ENCODE results near the gene DPYSL3.

DNA sequence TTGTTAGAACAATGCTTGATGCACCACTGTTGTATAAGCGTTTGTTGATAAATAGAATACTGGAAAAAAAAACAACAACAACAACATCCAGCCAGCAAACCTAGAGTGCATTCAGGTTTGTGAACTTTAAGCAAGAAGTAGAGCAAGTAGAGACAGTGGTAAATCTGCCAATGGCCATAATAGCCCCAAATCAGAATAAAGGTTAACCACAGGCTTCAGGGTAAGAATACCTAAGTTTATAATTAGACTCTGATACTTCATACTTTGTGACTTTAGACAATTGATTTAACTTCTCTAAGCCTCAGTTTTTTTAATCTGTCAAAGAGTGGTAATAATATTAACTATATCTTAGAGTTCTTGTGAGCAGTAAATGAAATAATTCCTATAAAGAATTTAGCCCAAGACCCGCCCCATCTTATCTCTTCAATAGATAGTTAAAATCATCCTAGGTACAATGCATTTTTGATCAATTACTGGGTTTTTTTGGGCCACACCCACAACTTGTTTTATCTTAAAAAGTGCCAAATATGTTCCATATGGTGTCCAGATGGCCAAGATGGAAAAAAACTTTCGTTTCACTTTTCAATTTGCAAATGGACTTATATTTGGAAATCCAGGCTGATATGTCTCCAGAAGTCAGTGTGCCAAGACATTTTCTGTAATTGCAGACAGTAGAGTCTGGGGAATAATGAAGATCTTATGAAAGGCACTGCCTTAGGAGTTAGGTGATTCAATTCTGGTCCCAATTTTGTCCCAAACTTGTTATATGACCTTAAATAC is 24.5 kb upstream of the DPYSL3 start:
- TF ChIP-seq, protein P1, sequence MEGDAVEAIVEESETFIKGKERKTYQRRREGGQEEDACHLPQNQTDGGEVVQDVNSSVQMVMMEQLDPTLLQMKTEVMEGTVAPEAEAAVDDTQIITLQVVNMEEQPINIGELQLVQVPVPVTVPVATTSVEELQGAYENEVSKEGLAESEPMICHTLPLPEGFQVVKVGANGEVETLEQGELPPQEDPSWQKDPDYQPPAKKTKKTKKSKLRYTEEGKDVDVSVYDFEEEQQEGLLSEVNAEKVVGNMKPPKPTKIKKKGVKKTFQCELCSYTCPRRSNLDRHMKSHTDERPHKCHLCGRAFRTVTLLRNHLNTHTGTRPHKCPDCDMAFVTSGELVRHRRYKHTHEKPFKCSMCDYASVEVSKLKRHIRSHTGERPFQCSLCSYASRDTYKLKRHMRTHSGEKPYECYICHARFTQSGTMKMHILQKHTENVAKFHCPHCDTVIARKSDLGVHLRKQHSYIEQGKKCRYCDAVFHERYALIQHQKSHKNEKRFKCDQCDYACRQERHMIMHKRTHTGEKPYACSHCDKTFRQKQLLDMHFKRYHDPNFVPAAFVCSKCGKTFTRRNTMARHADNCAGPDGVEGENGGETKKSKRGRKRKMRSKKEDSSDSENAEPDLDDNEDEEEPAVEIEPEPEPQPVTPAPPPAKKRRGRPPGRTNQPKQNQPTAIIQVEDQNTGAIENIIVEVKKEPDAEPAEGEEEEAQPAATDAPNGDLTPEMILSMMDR (IDR thresholded peaks at IDR 0.05), result no peak
- no peak for TF ChIP-seq POLR2A (IDR thresholded peaks at IDR 0.05)
